Amniotic stem cell (primary cell): ENCODE results near the gene KIF9.
A peak's percentile ranks its signal among the peaks of the same experiment; 100 is the strongest.
"Not testable (repeated sequence)": the region's sequence is repeated elsewhere in the genome, so short reads cannot be mapped to it uniquely, and the experiment has no call there.

Source experiments
- DNase-seq: peaks from one replicate; lab custom pipeline; 2025; lab: John Stamatoyannopoulos, UW

Gene KIF9

GRCh38 chr3:47251085-47251484 is 31.5 kb downstream of the KIF9 start:
- not testable (repeated sequence) for DNase-seq

GRCh38 chr3:47250309-47251060 is 32.1 kb downstream of the KIF9 start:
- no peak for DNase-seq

GRCh38 chr3:47247131-47248064 is 35.2 kb downstream of the KIF9 start:
- no peak for DNase-seq

GRCh38 chr3:47245271-47245670 is 37.3 kb downstream of the KIF9 start:
- no peak for DNase-seq

- no peak for DNase-seq
These were observed 38.0 kb downstream of the KIF9 start for GRCh38 chr3:47244531-47245100.

GRCh38 chr3:47243419-47244147 is 39.0 kb downstream of the KIF9 start:
- DNase-seq: no peak

GRCh38 chr3:47239929-47240328 is 42.7 kb downstream of the KIF9 start:
- no peak for DNase-seq

- no peak for DNase-seq
These were observed 44.6 kb downstream of the KIF9 start for GRCh38 chr3:47238017-47238416.

- no peak for DNase-seq
These were observed 54.5 kb downstream of the KIF9 start for GRCh38 chr3:47228088-47228487.

- DNase-seq: no peak
These were observed 54.9 kb downstream of the KIF9 start for GRCh38 chr3:47227678-47228077.

- DNase-seq: peak; percentile 5
These were observed 57.2 kb downstream of the KIF9 start for GRCh38 chr3:47225310-47225906.

GRCh38 chr3:47223755-47224154 is 58.8 kb downstream of the KIF9 start:
- DNase-seq: no peak

- DNase-seq: no peak
These were observed 60.8 kb downstream of the KIF9 start for GRCh38 chr3:47221798-47222197.

- DNase-seq: no peak
These were observed 71.7 kb downstream of the KIF9 start for GRCh38 chr3:47210863-47211405.

GRCh38 chr3:47206022-47206421 is 76.6 kb downstream of the KIF9 start:
- not testable (repeated sequence) for DNase-seq

- DNase-seq: no peak
These were observed 77.7 kb downstream of the KIF9 start for GRCh38 chr3:47204875-47205274.

GRCh38 chr3:47202542-47202941 is 80.1 kb downstream of the KIF9 start:
- DNase-seq: no peak

- no peak for DNase-seq
These were observed 85.3 kb downstream of the KIF9 start for GRCh38 chr3:47197287-47197686.

GRCh38 chr3:47194994-47195393 is 87.6 kb downstream of the KIF9 start:
- no peak for DNase-seq

GRCh38 chr3:47193871-47194859 is 88.4 kb downstream of the KIF9 start:
- no peak for DNase-seq
